ENCODE measurements around the gene REP15.

- no peak for TF ChIP-seq CTCF (IDR thresholded peaks at IDR 0.05)
- TF ChIP-seq POLR2A (IDR thresholded peaks at IDR 0.05; ENCODE audit: low read depth) = no peak
- no peak for TF ChIP-seq POLR2AphosphoS5 (IDR thresholded peaks at IDR 0.05)
These were observed 11.0 kb downstream of the REP15 start for GRCh38 chr12:27707216-27707615.
